Nephron progenitor cell (in vitro differentiated cells): ENCODE results near the gene EIF4H.
A peak's percentile ranks its signal among the peaks of the same experiment; 100 is the strongest.

Experiments
- DNase-seq: peaks from one replicate; pipeline ENCODE4 v3.0.0; 2021
- H3K27ac Mint-ChIP-seq: 2 replicates; pipeline ENCODE4 v1.8.0; 2021; ENCODE audit warnings: mild to moderate bottlenecking, moderate library complexity, mixed read lengths
- H3K27me3 Mint-ChIP-seq: 2 replicates; pipeline ENCODE4 v1.8.0; 2021; ENCODE audit warnings: mild to moderate bottlenecking, low read depth, mixed read lengths; ENCODE audit not compliant: poor library complexity
- H3K36me3 Mint-ChIP-seq: 2 replicates; pipeline ENCODE4 v1.8.0; 2021; ENCODE audit warnings: low read depth, mixed read lengths
- H3K4me1 Mint-ChIP-seq: 2 replicates; pipeline ENCODE4 v1.8.0; 2021; ENCODE audit warnings: mixed read lengths
- H3K4me3 Mint-ChIP-seq: 2 replicates; pipeline ENCODE4 v1.8.0; 2021; ENCODE audit warnings: mild to moderate bottlenecking, moderate library complexity, mixed read lengths
- H3K9me3 Mint-ChIP-seq: 2 replicates; pipeline ENCODE4 v1.8.0; 2021; ENCODE audit warnings: mild to moderate bottlenecking, moderate library complexity, mixed read lengths
- TF ChIP-seq, protein P1 (sequence below): fragments of 200-600 bp; sonication (generic); IDR thresholded peaks from 2 replicates; pipeline ENCODE4 v1.5.0; 2021; ENCODE audit warnings: antibody characterized with exemption

EIF4H gene

DNA sequence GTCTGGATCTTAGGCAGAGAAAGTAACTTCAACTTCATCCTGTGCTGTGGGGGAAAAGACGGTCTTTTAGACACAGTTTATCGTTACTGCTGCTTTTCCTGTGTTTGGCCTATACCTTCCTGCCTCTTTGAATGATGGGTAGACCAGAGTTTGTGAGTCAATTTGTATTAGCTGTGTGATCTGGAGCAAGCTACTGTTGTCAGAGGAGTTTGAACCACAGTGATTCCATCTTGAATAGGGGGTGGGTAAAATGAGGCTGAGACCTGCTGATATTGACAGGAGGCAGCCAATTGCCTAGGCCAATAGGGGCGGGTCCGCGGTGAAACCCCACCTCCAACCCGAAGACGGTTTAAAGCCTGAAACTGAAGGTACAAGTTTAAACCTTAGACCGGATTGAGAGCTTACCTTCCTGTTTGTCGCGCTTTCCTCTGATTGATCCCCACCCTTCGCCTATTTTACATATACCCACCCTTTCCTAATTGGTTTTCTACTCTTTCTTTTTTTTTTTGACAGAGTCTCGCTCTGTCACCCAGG, 35.8 kb upstream of the EIF4H start:
- H3K4me3 Mint-ChIP-seq = no peak overlapping the region
- peak overlapping the region; percentile 44 for H3K27ac Mint-ChIP-seq
- TF ChIP-seq, protein P1, sequence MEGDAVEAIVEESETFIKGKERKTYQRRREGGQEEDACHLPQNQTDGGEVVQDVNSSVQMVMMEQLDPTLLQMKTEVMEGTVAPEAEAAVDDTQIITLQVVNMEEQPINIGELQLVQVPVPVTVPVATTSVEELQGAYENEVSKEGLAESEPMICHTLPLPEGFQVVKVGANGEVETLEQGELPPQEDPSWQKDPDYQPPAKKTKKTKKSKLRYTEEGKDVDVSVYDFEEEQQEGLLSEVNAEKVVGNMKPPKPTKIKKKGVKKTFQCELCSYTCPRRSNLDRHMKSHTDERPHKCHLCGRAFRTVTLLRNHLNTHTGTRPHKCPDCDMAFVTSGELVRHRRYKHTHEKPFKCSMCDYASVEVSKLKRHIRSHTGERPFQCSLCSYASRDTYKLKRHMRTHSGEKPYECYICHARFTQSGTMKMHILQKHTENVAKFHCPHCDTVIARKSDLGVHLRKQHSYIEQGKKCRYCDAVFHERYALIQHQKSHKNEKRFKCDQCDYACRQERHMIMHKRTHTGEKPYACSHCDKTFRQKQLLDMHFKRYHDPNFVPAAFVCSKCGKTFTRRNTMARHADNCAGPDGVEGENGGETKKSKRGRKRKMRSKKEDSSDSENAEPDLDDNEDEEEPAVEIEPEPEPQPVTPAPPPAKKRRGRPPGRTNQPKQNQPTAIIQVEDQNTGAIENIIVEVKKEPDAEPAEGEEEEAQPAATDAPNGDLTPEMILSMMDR = no peak
- peaks cover 16% of the 10 kb centered on the region for H3K4me1 Mint-ChIP-seq
- peaks cover 21% of the 10 kb centered on the region for H3K27me3 Mint-ChIP-seq
- no peaks in the 10 kb centered on the region for H3K9me3 Mint-ChIP-seq
- no peaks in the 10 kb centered on the region for H3K36me3 Mint-ChIP-seq
- no peak for DNase-seq

DNA sequence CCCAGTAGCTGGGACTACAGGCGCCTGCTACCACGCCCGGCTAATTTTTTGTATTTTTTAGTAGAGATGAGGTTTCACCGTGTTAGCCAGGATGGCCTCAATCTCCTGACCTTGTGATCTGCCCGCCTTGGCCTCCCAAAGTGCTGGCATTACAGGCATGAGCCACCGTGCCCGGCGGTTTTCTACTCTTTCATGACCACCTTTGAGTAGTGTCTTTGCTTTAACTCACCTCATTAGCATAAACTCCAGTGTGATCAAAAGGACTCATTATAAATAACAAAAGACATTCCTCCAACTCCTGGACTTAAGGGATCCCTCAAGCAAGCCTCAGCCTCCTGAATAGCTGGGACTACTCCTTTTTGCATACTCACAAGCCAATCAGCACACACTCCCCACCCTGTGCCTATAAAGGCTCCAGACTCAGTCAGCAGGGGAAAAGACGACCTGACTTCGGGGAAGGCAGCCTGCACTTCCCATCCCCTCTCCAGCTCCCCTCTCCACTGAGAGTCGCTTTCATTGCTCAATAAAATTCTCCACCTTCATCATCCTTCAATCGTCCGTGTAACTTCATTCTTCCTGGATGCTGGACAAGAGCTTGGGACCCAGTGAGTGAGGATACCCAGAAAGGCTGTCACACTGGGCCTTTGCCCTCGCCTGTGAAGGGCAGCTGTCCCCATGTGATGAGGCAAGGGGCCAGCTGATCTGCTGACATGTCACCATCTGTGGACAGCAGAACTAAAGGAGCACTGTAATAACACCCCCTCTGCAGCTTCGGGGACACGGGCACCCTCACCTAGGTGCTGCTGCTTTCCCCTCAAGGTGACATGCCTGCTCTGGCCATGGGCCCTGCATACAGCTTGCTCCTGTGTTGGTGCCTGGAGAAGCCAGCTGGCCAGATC, 35.0 kb upstream of the EIF4H start:
- Mint-ChIP-seq H3K36me3 (no peaks in the 10 kb centered on the region), H3K27me3 (peaks cover 17% of the 10 kb centered on the region), H3K9me3 (peaks cover 3% of the 10 kb centered on the region), H3K4me1 (peaks cover 16% of the 10 kb centered on the region), H3K4me3 (no peak overlapping the region), H3K27ac (no peak overlapping the region)
- no peak for DNase-seq
- TF ChIP-seq, protein P1 = no peak

DNA sequence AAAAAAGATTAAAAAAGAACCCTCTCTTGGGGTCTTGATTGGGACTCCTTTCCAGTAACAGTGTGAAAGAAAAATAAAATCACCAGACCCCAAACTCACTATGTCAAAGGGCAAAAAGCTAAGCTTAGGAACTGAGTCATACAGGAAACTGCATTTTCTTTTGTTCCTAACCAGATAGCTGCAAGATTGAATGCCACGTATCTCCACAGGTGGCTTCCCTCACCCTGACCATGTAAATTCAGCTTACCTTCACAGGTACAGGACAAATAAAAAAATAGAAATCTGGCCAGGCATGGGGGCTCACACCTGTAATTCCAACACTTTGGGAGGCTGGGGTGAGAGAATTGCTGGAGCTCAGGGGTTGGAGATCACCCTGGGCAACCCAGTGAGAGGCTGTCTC, 32.5 kb upstream of the EIF4H start:
- Mint-ChIP-seq H3K4me1 (peaks cover 16% of the 10 kb centered on the region), H3K36me3 (no peaks in the 10 kb centered on the region), H3K4me3 (no peak overlapping the region), H3K27ac (no peak overlapping the region), H3K9me3 (peaks cover 15% of the 10 kb centered on the region), H3K27me3 (peaks cover 25% of the 10 kb centered on the region)
- no peak for DNase-seq
- TF ChIP-seq, protein P1 = no peak

DNA sequence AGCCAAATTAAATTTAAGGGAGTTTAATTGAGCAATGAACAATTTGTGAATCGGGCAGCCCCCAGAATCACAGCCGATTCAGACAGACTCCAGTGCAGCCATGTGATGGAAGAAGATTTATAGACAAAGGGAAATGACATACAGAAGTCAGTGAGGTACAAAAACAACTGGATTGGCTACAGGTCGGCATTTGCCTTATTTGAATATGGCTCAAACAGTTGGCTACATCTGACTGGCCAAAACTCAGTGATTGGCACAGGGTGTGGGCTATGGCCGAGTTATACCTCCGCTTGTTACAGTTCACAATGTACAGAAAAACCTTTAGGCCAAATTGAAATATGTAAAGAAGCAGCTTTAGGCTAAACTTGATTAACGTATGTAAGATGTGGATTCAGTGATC, 30.8 kb upstream of the EIF4H start:
- Mint-ChIP-seq H3K27me3 (peaks cover 19% of the 10 kb centered on the region), H3K4me3 (no peak overlapping the region), H3K36me3 (no peaks in the 10 kb centered on the region), H3K27ac (no peak overlapping the region), H3K9me3 (peaks cover 16% of the 10 kb centered on the region), H3K4me1 (peaks cover 12% of the 10 kb centered on the region)
- TF ChIP-seq, protein P1 = no peak
- DNase-seq = no peak

DNA sequence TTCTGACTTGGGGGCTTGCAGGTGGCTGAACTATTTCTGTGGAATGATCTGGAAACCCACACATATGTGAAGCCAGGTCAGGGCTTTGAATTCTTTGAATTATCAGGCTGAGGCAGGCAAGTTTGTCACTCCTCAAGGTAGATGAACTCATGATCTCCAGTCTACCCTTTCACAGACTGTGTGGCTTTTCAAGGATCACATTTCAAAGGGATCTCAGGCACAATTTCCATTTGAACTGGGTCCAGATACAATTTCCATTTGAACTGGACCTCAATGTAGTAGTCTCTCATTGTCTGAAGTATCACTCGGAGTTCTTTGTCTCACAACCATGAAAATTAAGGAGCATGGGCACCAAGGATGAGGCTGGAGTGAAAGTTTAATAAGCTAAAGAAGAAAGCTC, 25.7 kb upstream of the EIF4H start:
- Mint-ChIP-seq H3K27ac (peak overlapping the region; percentile 72), H3K27me3 (peaks cover 9% of the 10 kb centered on the region), H3K4me1 (peaks cover 21% of the 10 kb centered on the region), H3K4me3 (no peak overlapping the region), H3K9me3 (peaks cover 26% of the 10 kb centered on the region), H3K36me3 (no peaks in the 10 kb centered on the region)
- DNase-seq = no peak
- TF ChIP-seq, protein P1 = no peak
